ENCODE results near the gene SFXN3. TPM values are rescaled to one million over a fixed set of nuclear protein-coding genes. Genes with fewer than 3 reads are reported as not detected.
A peak's percentile ranks its signal among the peaks of the same experiment; 100 is the strongest.

SFXN3 gene, protein sequence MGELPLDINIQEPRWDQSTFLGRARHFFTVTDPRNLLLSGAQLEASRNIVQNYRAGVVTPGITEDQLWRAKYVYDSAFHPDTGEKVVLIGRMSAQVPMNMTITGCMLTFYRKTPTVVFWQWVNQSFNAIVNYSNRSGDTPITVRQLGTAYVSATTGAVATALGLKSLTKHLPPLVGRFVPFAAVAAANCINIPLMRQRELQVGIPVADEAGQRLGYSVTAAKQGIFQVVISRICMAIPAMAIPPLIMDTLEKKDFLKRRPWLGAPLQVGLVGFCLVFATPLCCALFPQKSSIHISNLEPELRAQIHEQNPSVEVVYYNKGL
- 10 to 100 TPM; 35.8 to 56.8 (median 43.3) TPM for total RNA-seq

- Histone ChIP-seq H3K36me3 (peaks cover 0 to 4% of the 10 kb centered on the region in 2 donors), H3K4me1 (peaks cover 22 to 36% of the 10 kb centered on the region in 2 donors), H3K9me3 (no peaks in the 10 kb centered on the region), H3K27ac (peak within 1 kb of the TSS; percentile 94 to 99 (median 97)), H3K4me3 (replicated peaks in 1 of 3) (peak within 1 kb of the TSS; percentile 24 to 84 (median 66)), H3K27me3 (no peaks in the 10 kb centered on the region)
- intact Hi-C loops (cut with DNase I), result loop anchor here (5.0 kb wide), 1 partner anchor 36 kb away; no protein-coding TSS in a partner anchor
- WGBS, 2 donors, result 0 to 1% methylated on average over 17 to 26 of the region's 38 CpGs
- peak; percentile 95 to 96 for DNase-seq
- peak in 1 of 2 donors; percentile 70 for TF ChIP-seq POLR2A (IDR thresholded peaks at IDR 0.05)
- TF ChIP-seq, protein P1, sequence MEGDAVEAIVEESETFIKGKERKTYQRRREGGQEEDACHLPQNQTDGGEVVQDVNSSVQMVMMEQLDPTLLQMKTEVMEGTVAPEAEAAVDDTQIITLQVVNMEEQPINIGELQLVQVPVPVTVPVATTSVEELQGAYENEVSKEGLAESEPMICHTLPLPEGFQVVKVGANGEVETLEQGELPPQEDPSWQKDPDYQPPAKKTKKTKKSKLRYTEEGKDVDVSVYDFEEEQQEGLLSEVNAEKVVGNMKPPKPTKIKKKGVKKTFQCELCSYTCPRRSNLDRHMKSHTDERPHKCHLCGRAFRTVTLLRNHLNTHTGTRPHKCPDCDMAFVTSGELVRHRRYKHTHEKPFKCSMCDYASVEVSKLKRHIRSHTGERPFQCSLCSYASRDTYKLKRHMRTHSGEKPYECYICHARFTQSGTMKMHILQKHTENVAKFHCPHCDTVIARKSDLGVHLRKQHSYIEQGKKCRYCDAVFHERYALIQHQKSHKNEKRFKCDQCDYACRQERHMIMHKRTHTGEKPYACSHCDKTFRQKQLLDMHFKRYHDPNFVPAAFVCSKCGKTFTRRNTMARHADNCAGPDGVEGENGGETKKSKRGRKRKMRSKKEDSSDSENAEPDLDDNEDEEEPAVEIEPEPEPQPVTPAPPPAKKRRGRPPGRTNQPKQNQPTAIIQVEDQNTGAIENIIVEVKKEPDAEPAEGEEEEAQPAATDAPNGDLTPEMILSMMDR (IDR thresholded peaks at IDR 0.05), result no peak
These were observed at the start of gene SFXN3, which contains the start of gene PDZD7 for GRCh38 chr10:101031128-101031795. Gene SFXN3, plus strand, starts transcription at chr10:101031234. Its CDS starts 3,461 bp downstream, at chr10:101034695. Gene PDZD7, minus strand, starts transcription at chr10:101031129. Its CDS starts 910 bp downstream, at chr10:101030219.

- Histone ChIP-seq H3K9me3 (no peaks in the 10 kb centered on the region), H3K36me3 (peaks cover 13 to 16% of the 10 kb centered on the region in 2 donors)
These were observed 47.9 kb upstream of the SFXN3 start for GRCh38 chr10:100982916-100983830.

GRCh38 chr10:100983868-100984671 lies 47.0 kb upstream of the SFXN3 start:
- no peak for DNase-seq
- Histone ChIP-seq H3K9me3 (no peaks in the 10 kb centered on the region), H3K4me3 (replicated peaks in 1 of 3) (no peak overlapping the region), H3K36me3 (peaks cover 13 to 16% of the 10 kb centered on the region in 2 donors), H3K27ac (no peak overlapping the region), H3K4me1 (peaks cover 18 to 26% of the 10 kb centered on the region in 2 donors), H3K27me3 (no peaks in the 10 kb centered on the region)
- intact Hi-C loops (cut with DNase I), result no loop called here
- 85 to 88% methylated on average over 11 to 13 of the region's 13 CpGs for WGBS, 2 donors
- TF ChIP-seq, protein P1 (IDR thresholded peaks at IDR 0.05), result no peak
- TF ChIP-seq POLR2A (IDR thresholded peaks at IDR 0.05), result no peak

More at GRCh38 chr10:100982916-100983830, 47.9 kb upstream of the SFXN3 start:
- TF ChIP-seq POLR2A (IDR thresholded peaks at IDR 0.05), result no peak
- TF ChIP-seq, protein P1 (IDR thresholded peaks at IDR 0.05), result no peak
- WGBS, 2 donors, result 92 to 93% methylated on average over 14 to 24 of the region's 24 CpGs
- Histone ChIP-seq H3K27me3 (no peaks in the 10 kb centered on the region), H3K27ac (no peak overlapping the region), H3K4me3 (replicated peaks in 1 of 3) (no peak overlapping the region), H3K4me1 (peaks cover 15 to 22% of the 10 kb centered on the region in 2 donors)
- intact Hi-C loops (cut with DNase I), result no loop called here
- DNase-seq, result no peak

DNA sequence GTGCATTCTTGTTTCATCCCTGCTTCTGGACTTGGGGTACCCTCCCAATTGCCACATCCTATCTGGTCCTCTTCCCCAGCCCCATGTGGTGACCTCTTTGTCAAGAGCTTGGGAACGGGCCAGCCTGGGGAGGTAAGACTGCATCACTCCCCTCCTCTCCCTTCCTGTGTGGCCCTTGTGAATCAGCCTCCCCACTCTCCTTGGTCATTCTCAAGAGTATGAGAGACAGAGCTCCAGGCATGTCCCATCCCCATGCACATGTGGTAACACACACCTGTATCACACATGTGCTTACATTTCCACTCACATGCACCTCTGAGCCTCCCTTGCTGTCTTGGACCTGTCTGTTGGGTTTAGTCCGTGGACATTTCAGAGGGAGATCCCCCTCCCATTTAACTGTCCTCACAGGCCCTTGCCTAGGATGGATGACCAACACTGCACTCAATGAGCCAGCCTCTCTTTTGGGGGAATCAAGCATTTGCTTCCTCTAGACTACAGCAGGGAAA lies 46.3 kb upstream of the SFXN3 start:
- Histone ChIP-seq H3K4me1 (peaks cover 18 to 26% of the 10 kb centered on the region in 2 donors), H3K4me3 (replicated peaks in 1 of 3) (no peak overlapping the region), H3K27ac (no peak overlapping the region), H3K27me3 (no peaks in the 10 kb centered on the region), H3K9me3 (no peaks in the 10 kb centered on the region), H3K36me3 (peaks cover 13 to 16% of the 10 kb centered on the region in 2 donors)
- intact Hi-C loops (cut with DNase I), result no loop called here
- peak in 1 of 2 donors; percentile 2 for DNase-seq
- WGBS, 2 donors, result 87 to 97% methylated on average over 2 of the region's 2 CpGs
- TF ChIP-seq POLR2A (IDR thresholded peaks at IDR 0.05), result no peak
- TF ChIP-seq, protein P1 (IDR thresholded peaks at IDR 0.05), result no peak
